Suprapubic skin (tissue), 4 donors: ENCODE data around the gene ACSS1. TPM values are rescaled to one million over a fixed set of nuclear protein-coding genes. Genes with fewer than 3 reads are reported as not detected.
A peak's percentile ranks its signal among the peaks of the same experiment; 100 is the strongest.

ENCODE experiments used
- DNase-seq, 2 donors: peaks; one replicate each; pipeline ENCODE4 v3.0.0-alpha.2; 2019; ENCODE audit warnings: low spot score in 2 of 2
- H3K27ac ChIP-seq: fragments of 200-600 bp; sonication (generic); one replicate; pipeline ENCODE4 v1.5.1; 2019
- H3K27me3 ChIP-seq: fragments of 200-600 bp; sonication (generic); one replicate; pipeline ENCODE4 v1.5.1; 2019
- H3K36me3 ChIP-seq: fragments of 200-600 bp; sonication (generic); one replicate; pipeline ENCODE4 v1.5.1; 2019
- H3K4me1 ChIP-seq: fragments of 200-600 bp; sonication (generic); one replicate; pipeline ENCODE4 v1.5.1; 2019
- H3K4me3 ChIP-seq: fragments of 200-600 bp; sonication (generic); one replicate; pipeline ENCODE4 v1.5.1; 2019; ENCODE audit warnings: mild to moderate bottlenecking
- H3K9me3 ChIP-seq: fragments of 200-600 bp; sonication (generic); one replicate; pipeline ENCODE4 v1.5.1; 2019
- CTCF ChIP-seq, 2 donors: fragments of 200-600 bp in 1 of 2; fragments of 450-650 bp in 1 of 2; sonication (generic) in 1 of 2; IDR thresholded peaks; one replicate each; pipeline ENCODE4 v1.5.1; 2016 to 2019; ENCODE audit warnings: antibody characterized with exemption in 2 of 2, mild to moderate bottlenecking in 1 of 2, moderate library complexity in 1 of 2
- EP300 ChIP-seq: sonication (generic); formaldehyde crosslinking; IDR thresholded peaks from one replicate; pipeline ENCODE4 v1.6.1; 2017; ENCODE audit warnings: antibody characterized with exemption
- POLR2A ChIP-seq, 2 donors: fragments of 450-650 bp; IDR thresholded peaks; one replicate each; pipeline ENCODE4 v1.6.1; 2017; ENCODE audit warnings: antibody characterized with exemption in 2 of 2, mild to moderate bottlenecking in 2 of 2, moderate library complexity in 2 of 2
- POLR2AphosphoS5 ChIP-seq, 3 donors: sonication (generic); formaldehyde crosslinking; IDR thresholded peaks; one replicate each; pipeline ENCODE4 v1.6.1; 2017; ENCODE audit warnings: antibody characterized with exemption in 3 of 3
- WGBS: methylation state at CpG from one replicate; pipeline ENCODE4 v1.1.5; 2018; 5-methylcytosine and 5-hydroxymethylcytosine counted together
- total RNA-seq, 4 donors: library from RNA; depleted of rRNA; stranded (reverse); fragments of >200 nt; gene quantifications; one replicate each; pipeline ENCODE4 v1.1.0, GENCODE V29; 2016

Gene ACSS1
- total RNA-seq, 4 donors from 2014 or later: 29.0 to 80.0 (median 47.6) TPM

GRCh38 chr20:25042531-25043498 is 15.1 kb downstream of the ACSS1 start:
- peak overlapping the region; percentile 48 for H3K27ac ChIP-seq

GRCh38 chr20:25041813-25042530 is 16.0 kb downstream of the ACSS1 start:
- TF ChIP-seq POLR2A (IDR thresholded peaks at IDR 0.05): no peak
- TF ChIP-seq POLR2AphosphoS5 (IDR thresholded peaks at IDR 0.05): no peak
- no peak for TF ChIP-seq EP300
- TF ChIP-seq CTCF (IDR thresholded peaks at IDR 0.05): no peak
- Histone ChIP-seq H3K27ac (peak overlapping the region; percentile 48), H3K27me3 (no peaks in the 10 kb centered on the region), H3K36me3 (peaks cover 12% of the 10 kb centered on the region), H3K4me3 (no peak overlapping the region), H3K4me1 (peaks cover 81% of the 10 kb centered on the region), H3K9me3 (no peaks in the 10 kb centered on the region)
- DNase-seq: no peak
- WGBS: 91% methylated on average over 13 of the region's 21 CpGs

More at GRCh38 chr20:25042531-25043498, 15.1 kb downstream of the ACSS1 start:
- H3K36me3 ChIP-seq: peaks cover 17% of the 10 kb centered on the region
- no peaks in the 10 kb centered on the region for H3K27me3 ChIP-seq
- no peak overlapping the region for H3K4me3 ChIP-seq
- DNase-seq: no peak
- H3K4me1 ChIP-seq: peaks cover 81% of the 10 kb centered on the region
- TF ChIP-seq EP300 (no peak), POLR2A (IDR thresholded peaks at IDR 0.05) (no peak), POLR2AphosphoS5 (IDR thresholded peaks at IDR 0.05) (no peak)
- no peaks in the 10 kb centered on the region for H3K9me3 ChIP-seq
- 62% methylated on average over 13 of the region's 14 CpGs for WGBS

GRCh38 chr20:25040438-25040831 is 17.5 kb downstream of the ACSS1 start:
- Histone ChIP-seq H3K4me3 (no peak overlapping the region), H3K36me3 (no peaks in the 10 kb centered on the region), H3K4me1 (peaks cover 91% of the 10 kb centered on the region), H3K27me3 (no peaks in the 10 kb centered on the region), H3K27ac (peak overlapping the region; percentile 90), H3K9me3 (no peaks in the 10 kb centered on the region)
- no peak for DNase-seq
- no peak for TF ChIP-seq EP300
- no peak for TF ChIP-seq POLR2AphosphoS5 (IDR thresholded peaks at IDR 0.05)
- no peak for TF ChIP-seq CTCF (IDR thresholded peaks at IDR 0.05)
- no peak for TF ChIP-seq POLR2A (IDR thresholded peaks at IDR 0.05)
- WGBS: 17% methylated on average over 5 of the region's 6 CpGs

GRCh38 chr20:25039697-25040437 is 18.1 kb downstream of the ACSS1 start:
- 9% methylated on average over 9 of the region's 9 CpGs for WGBS
- H3K4me1 ChIP-seq: peaks cover 86% of the 10 kb centered on the region
- no peaks in the 10 kb centered on the region for H3K27me3 ChIP-seq
- peak overlapping the region; percentile 90 for H3K27ac ChIP-seq
- H3K4me3 ChIP-seq: no peak overlapping the region
- H3K9me3 ChIP-seq: no peaks in the 10 kb centered on the region
- DNase-seq: peak; percentile 90 to 91
- peak; percentile 40 for TF ChIP-seq EP300
- peak in 2 of 3 donors; percentile 77 to 92 for TF ChIP-seq POLR2AphosphoS5 (IDR thresholded peaks at IDR 0.05)
- TF ChIP-seq POLR2A (IDR thresholded peaks at IDR 0.05): no peak
- H3K36me3 ChIP-seq: no peaks in the 10 kb centered on the region

GRCh38 chr20:25038591-25039015 is 19.3 kb downstream of the ACSS1 start:
- no peak for DNase-seq
- Histone ChIP-seq H3K27me3 (no peaks in the 10 kb centered on the region), H3K4me1 (peaks cover 83% of the 10 kb centered on the region), H3K9me3 (no peaks in the 10 kb centered on the region), H3K36me3 (no peaks in the 10 kb centered on the region), H3K4me3 (no peak overlapping the region), H3K27ac (peak overlapping the region; percentile 90)
- TF ChIP-seq POLR2A (IDR thresholded peaks at IDR 0.05): no peak
- no peak for TF ChIP-seq POLR2AphosphoS5 (IDR thresholded peaks at IDR 0.05)
- no peak for TF ChIP-seq EP300
- no peak for TF ChIP-seq CTCF (IDR thresholded peaks at IDR 0.05)
- 51% methylated on average over 4 of the region's 6 CpGs for WGBS
